OCI-LY3 (cell line): ENCODE data around the gene ADNP.

Experiments
- CTCF ChIP-seq: fragments of 200-600, 300-600 bp; sonication (generic); IDR thresholded peaks from 2 replicates; pipeline ENCODE4 v1.5.1; 2014; ENCODE audit warnings: antibody characterized with exemption, low read length, low read depth
- EZH2phosphoT487 ChIP-seq: fragments of 200-600 bp; shearing (Covaris generic); IDR thresholded peaks from 2 replicates; pipeline ENCODE4 v1.6.1; 2018; ENCODE audit warnings: antibody characterized with exemption, mixed run types, low read depth

DNA sequence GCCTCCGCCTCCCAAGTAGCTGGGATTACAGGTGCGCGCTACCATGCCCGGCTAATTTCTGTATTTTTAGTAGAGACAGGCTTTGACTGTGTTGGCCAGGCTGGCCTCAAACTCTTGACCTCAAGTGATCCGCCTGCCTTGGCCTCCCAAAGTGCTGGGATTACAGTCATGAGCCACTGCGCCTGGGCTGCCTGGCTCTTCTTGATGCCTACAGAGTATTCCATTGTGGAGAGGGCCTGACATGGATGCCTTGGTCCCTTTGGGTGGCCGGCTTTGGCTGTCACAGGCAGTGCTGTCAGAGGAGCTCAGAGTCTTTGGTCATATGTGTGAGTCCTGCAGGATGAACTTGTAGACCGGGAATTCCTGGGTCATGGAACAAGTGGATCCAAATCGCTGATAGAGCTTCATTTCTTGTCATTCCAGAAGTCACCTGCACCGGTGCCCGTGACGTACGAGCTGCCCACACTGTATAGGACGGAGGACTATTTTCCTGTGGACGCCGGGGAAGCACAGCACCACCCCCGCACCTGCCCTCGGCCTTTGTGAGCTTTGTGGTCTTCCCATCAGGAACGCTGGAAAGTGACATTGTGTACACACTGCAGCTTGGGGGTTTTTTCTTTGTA lies 55.1 kb downstream of the ADNP start:
- TF ChIP-seq CTCF, result no peak
- TF ChIP-seq EZH2phosphoT487, result no peak
